ENCODE measurements around the gene CNTN5.

- TF ChIP-seq CTCF (optimal IDR thresholded peaks at IDR 0.05 in 1 of 3, IDR thresholded peaks at IDR 0.05 in 1 of 3, conservative IDR thresholded peaks at IDR 0.05 in 1 of 3; ENCODE audit: extremely low read depth in 1 of 3, insufficient read depth in 2 of 3, low read length in 3 of 3) (no peak), EZH2 (IDR thresholded peaks at IDR 0.05; ENCODE audit: low read length) (no peak)
These were observed 402.8 kb downstream of the CNTN5 start for GRCh38 chr11:99423428-99423983.
